ENCODE data around the gene CAMSAP2. TPM values are rescaled to one million over a fixed set of nuclear protein-coding genes. Genes with fewer than 3 reads are reported as not detected.
"Not testable (repeated sequence)": the region's sequence is repeated elsewhere in the genome, so short reads cannot be mapped to it uniquely, and the experiment has no call there.

Gene CAMSAP2
- total RNA-seq, 2 experiments from 2014 or later = 0.35 TPM; not detected in 1

GRCh38 chr1:200778766-200779165 is 40.1 kb downstream of the CAMSAP2 start:
- no peak overlapping the region for H3K27ac Mint-ChIP-seq
- CTCF ChIA-PET = interaction anchor here (1.1 kb wide), 1 partner anchor 13 kb away, joined by 3 read pairs; no protein-coding TSS in a partner anchor
- DNase-seq (no peak), ATAC-seq (no peak)
- peaks cover 8% of the 10 kb centered on the region for H3K4me1 Mint-ChIP-seq
- no peak overlapping the region for H3K4me3 Mint-ChIP-seq
- peaks cover 12% of the 10 kb centered on the region for H3K27me3 Mint-ChIP-seq
- no peaks in the 10 kb centered on the region for H3K9me3 Mint-ChIP-seq (ENCODE audit: low read depth)
- peaks cover 1% of the 10 kb centered on the region for H3K36me3 Mint-ChIP-seq

GRCh38 chr1:200779326-200779725 is 40.6 kb downstream of the CAMSAP2 start:
- Mint-ChIP-seq H3K4me3 (no peak overlapping the region), H3K27me3 (peaks cover 12% of the 10 kb centered on the region), H3K9me3 (ENCODE audit: low read depth) (no peaks in the 10 kb centered on the region), H3K36me3 (peaks cover 1% of the 10 kb centered on the region), H3K27ac (no peak overlapping the region), H3K4me1 (peaks cover 6% of the 10 kb centered on the region)
- ATAC-seq (no peak), DNase-seq (no peak)
- CTCF ChIA-PET = interaction anchor here (1.1 kb wide), 1 partner anchor 12 kb away, joined by 3 read pairs; no protein-coding TSS in a partner anchor

- H3K36me3 Mint-ChIP-seq = peaks cover 1% of the 10 kb centered on the region
- no peaks in the 10 kb centered on the region for H3K4me1 Mint-ChIP-seq
- no peaks in the 10 kb centered on the region for H3K9me3 Mint-ChIP-seq (ENCODE audit: low read depth)
- DNase-seq = no peak
- no peak overlapping the region for H3K4me3 Mint-ChIP-seq
- no peak for ATAC-seq
- CTCF ChIA-PET = interaction anchor here (1.0 kb wide), 1 partner anchor 12 kb away, joined by 3 read pairs; no protein-coding TSS in a partner anchor
- peaks cover 12% of the 10 kb centered on the region for H3K27me3 Mint-ChIP-seq
- no peak overlapping the region for H3K27ac Mint-ChIP-seq
These were observed 42.1 kb downstream of the CAMSAP2 start for GRCh38 chr1:200780545-200781369.

GRCh38 chr1:200783926-200784325 is 45.2 kb downstream of the CAMSAP2 start:
- H3K27me3 Mint-ChIP-seq = peaks cover 16% of the 10 kb centered on the region
- H3K9me3 Mint-ChIP-seq (ENCODE audit: low read depth) = no peaks in the 10 kb centered on the region
- H3K4me1 Mint-ChIP-seq = no peaks in the 10 kb centered on the region
- ATAC-seq = no peak
- peaks cover 1% of the 10 kb centered on the region for H3K36me3 Mint-ChIP-seq
- no peak overlapping the region for H3K4me3 Mint-ChIP-seq
- DNase-seq = no peak
- no peak overlapping the region for H3K27ac Mint-ChIP-seq
- CTCF ChIA-PET = no interaction called here

GRCh38 chr1:200784576-200784975 is 45.9 kb downstream of the CAMSAP2 start:
- CTCF ChIA-PET = no interaction called here
- Mint-ChIP-seq H3K27ac (no peak overlapping the region), H3K36me3 (peaks cover 1% of the 10 kb centered on the region), H3K4me3 (no peak overlapping the region), H3K4me1 (no peaks in the 10 kb centered on the region), H3K27me3 (peaks cover 17% of the 10 kb centered on the region), H3K9me3 (ENCODE audit: low read depth) (no peaks in the 10 kb centered on the region)
- ATAC-seq (no peak), DNase-seq (no peak)

GRCh38 chr1:200786788-200787187 is 48.1 kb downstream of the CAMSAP2 start:
- ATAC-seq (no peak), DNase-seq (no peak)
- no peaks in the 10 kb centered on the region for H3K9me3 Mint-ChIP-seq (ENCODE audit: low read depth)
- peaks cover 1% of the 10 kb centered on the region for H3K36me3 Mint-ChIP-seq
- no peak overlapping the region for H3K4me3 Mint-ChIP-seq
- H3K27me3 Mint-ChIP-seq = peaks cover 20% of the 10 kb centered on the region
- no peak overlapping the region for H3K27ac Mint-ChIP-seq
- CTCF ChIA-PET = no interaction called here
- H3K4me1 Mint-ChIP-seq = no peaks in the 10 kb centered on the region

GRCh38 chr1:200787896-200788387 is 49.2 kb downstream of the CAMSAP2 start:
- Mint-ChIP-seq H3K4me1 (no peaks in the 10 kb centered on the region), H3K9me3 (ENCODE audit: low read depth) (no peaks in the 10 kb centered on the region), H3K4me3 (no peak overlapping the region), H3K27ac (no peak overlapping the region), H3K36me3 (peaks cover 1% of the 10 kb centered on the region), H3K27me3 (peaks cover 25% of the 10 kb centered on the region)
- DNase-seq (no peak), ATAC-seq (no peak)
- CTCF ChIA-PET = no interaction called here

GRCh38 chr1:200791012-200791411 is 52.3 kb downstream of the CAMSAP2 start:
- CTCF ChIA-PET = interaction anchor here (1.0 to 1.2 kb wide), 2 partner anchors 12 to 16 kb away, joined by 3 to 4 read pairs; no protein-coding TSS in a partner anchor
- peaks cover 25% of the 10 kb centered on the region for H3K27me3 Mint-ChIP-seq
- ATAC-seq; H3K9me3 Mint-ChIP-seq (ENCODE audit: low read depth); DNase-seq; H3K36me3 Mint-ChIP-seq; H3K4me1 Mint-ChIP-seq; H3K27ac Mint-ChIP-seq; H3K4me3 Mint-ChIP-seq: not testable (repeated sequence)

- Mint-ChIP-seq H3K9me3 (ENCODE audit: low read depth) (no peaks in the 10 kb centered on the region), H3K27ac (no peak overlapping the region), H3K36me3 (no peaks in the 10 kb centered on the region), H3K4me3 (no peak overlapping the region), H3K27me3 (peaks cover 16% of the 10 kb centered on the region), H3K4me1 (no peaks in the 10 kb centered on the region)
- CTCF ChIA-PET = interaction anchor here (2.0 kb wide), 1 partner anchor 172 kb away, joined by 14 read pairs; no protein-coding TSS in a partner anchor
- DNase-seq (no peak), ATAC-seq (no peak)
These were observed 55.0 kb downstream of the CAMSAP2 start for GRCh38 chr1:200793677-200794076.

- Mint-ChIP-seq H3K4me3 (no peak overlapping the region), H3K27me3 (peaks cover 18% of the 10 kb centered on the region), H3K4me1 (no peaks in the 10 kb centered on the region), H3K27ac (no peak overlapping the region), H3K36me3 (no peaks in the 10 kb centered on the region), H3K9me3 (ENCODE audit: low read depth) (no peaks in the 10 kb centered on the region)
- DNase-seq (no peak), ATAC-seq (no peak)
- CTCF ChIA-PET = no interaction called here
These were observed 55.9 kb downstream of the CAMSAP2 start for GRCh38 chr1:200794506-200795065.

- CTCF ChIA-PET = no interaction called here
- DNase-seq = no peak
- H3K27me3 Mint-ChIP-seq = peaks cover 24% of the 10 kb centered on the region
- H3K4me1 Mint-ChIP-seq = no peaks in the 10 kb centered on the region
- H3K36me3 Mint-ChIP-seq = no peaks in the 10 kb centered on the region
- no peak for ATAC-seq
- H3K9me3 Mint-ChIP-seq (ENCODE audit: low read depth) = no peaks in the 10 kb centered on the region
- no peak overlapping the region for H3K27ac Mint-ChIP-seq
- H3K4me3 Mint-ChIP-seq = no peak overlapping the region
These were observed 56.5 kb downstream of the CAMSAP2 start for GRCh38 chr1:200795156-200795555.

- ATAC-seq (no peak), DNase-seq (no peak)
- Mint-ChIP-seq H3K27ac (no peak overlapping the region), H3K27me3 (peaks cover 38% of the 10 kb centered on the region), H3K4me1 (no peaks in the 10 kb centered on the region), H3K9me3 (ENCODE audit: low read depth) (no peaks in the 10 kb centered on the region), H3K4me3 (no peak overlapping the region), H3K36me3 (no peaks in the 10 kb centered on the region)
- CTCF ChIA-PET = interaction anchor here (0.8 to 4.2 kb wide), 7 partner anchors 10 to 243 kb away, joined by 3 to 75 read pairs (median 3); partner anchors contain the start of gene KIF14
These were observed 63.3 kb downstream of the CAMSAP2 start for GRCh38 chr1:200802042-200802441.

- Mint-ChIP-seq H3K4me1 (no peaks in the 10 kb centered on the region), H3K36me3 (no peaks in the 10 kb centered on the region), H3K4me3 (no peak overlapping the region), H3K27ac (no peak overlapping the region), H3K27me3 (peaks cover 38% of the 10 kb centered on the region), H3K9me3 (ENCODE audit: low read depth) (no peaks in the 10 kb centered on the region)
- peak; percentile 86 for ATAC-seq
- CTCF ChIA-PET = interaction anchor here (0.6 to 4.2 kb wide), 13 partner anchors 9 to 1129 kb away, joined by 3 to 75 read pairs (median 3); partner anchors contain the start of genes DDX59 and KIF14
- peak; percentile 82 for DNase-seq
These were observed 64.3 kb downstream of the CAMSAP2 start for GRCh38 chr1:200802865-200803512.
